Forelimb muscle (tissue), 1 donor: Measurements from ENCODE around the gene YWHAE. TPM values are rescaled to one million over a fixed set of nuclear protein-coding genes. Genes with fewer than 3 reads are reported as not detected.
"Not testable (repeated sequence)": the region's sequence is repeated elsewhere in the genome, so short reads cannot be mapped to it uniquely, and the experiment has no call there.

Source experiments
- DNase-seq: peaks from one replicate; pipeline ENCODE4 v3.0.0-alpha.2; 2013; ENCODE audit warnings: low read depth
- polyA plus RNA-seq: library from polyadenylated mRNA; unstranded; fragments of 120-200 nt; gene quantifications from one replicate; pipeline ENCODE4 v1.2.1, GENCODE V29; 2013; ENCODE audit not compliant: insufficient read length

Gene YWHAE
- polyA plus RNA-seq, 1 donor, result 713 TPM

- no peak for DNase-seq
Observed at GRCh38 chr17:1412185-1413110, 12.4 kb upstream of the YWHAE start.

- DNase-seq, result no peak
Observed at GRCh38 chr17:1402262-1402586, 2.2 kb upstream of the YWHAE start.

DNA sequence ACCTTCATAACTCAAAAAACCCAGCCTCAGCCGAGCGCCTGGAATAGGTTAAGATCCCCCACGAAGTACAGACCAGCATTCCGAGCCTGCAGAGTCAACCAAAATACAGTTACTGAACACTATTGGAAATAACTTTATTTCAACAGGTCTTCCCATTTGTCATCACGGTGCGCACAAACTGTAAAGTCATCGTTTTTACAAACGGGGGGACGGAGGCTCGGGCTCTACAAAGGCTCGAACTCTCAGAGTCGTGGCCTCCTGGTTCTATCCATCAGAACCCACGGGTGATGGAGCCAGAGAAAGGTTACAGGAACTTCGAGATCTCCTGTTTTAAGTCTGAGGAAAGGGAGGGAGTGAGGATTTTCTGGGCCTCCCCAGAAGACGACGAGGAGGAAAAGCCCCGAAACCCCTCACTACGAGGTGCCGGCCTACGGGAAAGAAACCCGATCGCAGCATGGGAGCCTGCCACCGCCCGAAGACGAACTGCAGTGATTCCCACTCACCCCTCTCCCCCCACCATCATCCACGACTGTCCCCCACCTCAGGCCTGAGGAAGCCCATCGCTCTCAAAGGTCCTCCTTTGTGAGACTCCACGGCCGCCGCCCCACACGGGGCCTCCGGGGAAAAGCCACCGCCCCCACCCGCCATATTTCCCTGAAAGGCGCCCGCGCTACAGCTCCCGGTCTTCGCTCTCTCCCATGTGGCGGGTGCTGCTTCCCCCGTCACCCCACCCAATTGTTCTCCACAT lies 917 bp downstream of the YWHAE start:
- no peak for DNase-seq

DNA sequence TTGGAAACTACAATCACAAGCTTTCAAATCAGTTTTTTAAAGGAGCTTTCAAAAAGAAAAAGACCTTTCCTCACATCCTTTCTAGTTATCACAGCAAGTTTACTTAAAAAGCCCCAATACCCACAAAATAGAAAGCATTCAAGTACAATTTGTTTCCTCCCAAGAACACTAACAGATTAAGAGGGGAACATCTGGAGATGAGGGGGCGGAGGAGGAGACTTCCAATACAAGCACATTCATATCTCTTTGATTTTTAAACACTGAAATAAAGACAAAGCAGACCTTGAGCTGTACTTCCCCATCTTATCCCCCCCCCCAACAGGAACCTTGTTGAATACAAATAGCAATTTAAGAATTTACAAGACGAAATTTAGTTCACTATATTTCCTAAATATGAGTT lies 2.0 kb downstream of the YWHAE start:
- DNase-seq, result no peak

GRCh38 chr17:1395876-1396665 lies 4.0 kb downstream of the YWHAE start:
- DNase-seq, result not testable (repeated sequence)

- DNase-seq, result no peak
Observed at GRCh38 chr17:1391577-1391976, 8.4 kb downstream of the YWHAE start.

DNA sequence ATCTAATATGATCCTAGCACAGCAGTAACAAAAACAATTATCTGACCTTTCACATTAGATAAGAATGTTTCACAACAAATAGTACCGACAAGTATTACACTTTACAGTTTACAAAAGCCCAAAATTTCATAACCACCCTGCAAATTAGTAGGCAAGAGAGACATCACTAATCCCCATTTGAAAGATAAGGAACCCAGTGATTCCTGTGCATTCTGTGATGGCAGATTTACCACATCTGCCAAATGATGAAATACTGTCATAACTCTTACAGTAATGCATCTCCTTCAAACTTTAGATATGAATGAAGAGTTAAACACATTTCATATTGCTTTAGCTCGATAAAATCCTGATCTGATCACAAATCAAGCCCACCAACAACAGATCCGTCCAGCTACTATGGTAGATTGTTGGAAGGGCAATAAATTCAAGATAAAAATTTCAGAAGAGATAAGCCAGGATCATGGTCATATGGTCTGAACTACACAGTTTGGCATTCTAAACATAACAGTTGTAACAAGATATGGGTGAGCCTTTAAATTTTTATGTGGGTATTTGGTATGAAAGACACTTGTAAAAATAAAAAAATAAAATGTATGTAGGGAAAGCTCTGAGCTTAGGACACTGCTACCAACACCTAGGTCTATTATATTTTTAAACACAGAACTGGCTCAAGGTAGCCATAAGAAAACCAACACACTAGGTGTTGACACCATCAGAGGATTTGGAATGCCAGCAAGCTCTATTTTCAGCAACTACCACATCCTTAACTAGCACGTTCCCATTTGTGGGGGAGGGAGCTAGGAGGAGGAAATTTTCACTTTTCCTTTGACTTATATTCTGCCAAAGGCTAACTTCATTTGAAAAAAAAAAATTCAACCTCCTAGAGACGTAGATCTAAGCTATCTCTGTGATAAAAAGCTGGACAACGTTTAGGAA lies 9.3 kb downstream of the YWHAE start:
- DNase-seq, result no peak

GRCh38 chr17:1387490-1388227 lies 12.4 kb downstream of the YWHAE start:
- not testable (repeated sequence) for DNase-seq

GRCh38 chr17:1386675-1387190 lies 13.3 kb downstream of the YWHAE start:
- not testable (repeated sequence) for DNase-seq

GRCh38 chr17:1386265-1386664 lies 13.8 kb downstream of the YWHAE start:
- no peak for DNase-seq

DNA sequence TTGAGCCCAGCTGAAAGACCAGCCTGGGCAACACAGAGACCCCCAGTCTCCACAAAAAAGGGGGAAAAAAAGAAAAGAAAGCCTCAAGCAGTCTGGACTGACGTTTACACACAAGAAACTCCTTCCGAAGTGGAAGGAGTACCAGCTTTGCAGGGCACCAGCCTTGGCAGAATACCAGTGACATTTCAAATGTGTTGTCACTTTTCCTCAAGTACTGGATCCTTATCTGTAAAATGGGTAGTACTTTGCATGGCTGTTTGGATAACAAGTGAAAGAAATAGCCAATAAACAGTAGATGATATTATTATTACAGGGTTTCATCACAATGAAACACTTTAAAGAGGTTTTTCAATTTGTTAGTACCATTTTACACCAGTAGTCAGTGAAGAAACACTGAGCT lies 14.2 kb downstream of the YWHAE start:
- no peak for DNase-seq

DNA sequence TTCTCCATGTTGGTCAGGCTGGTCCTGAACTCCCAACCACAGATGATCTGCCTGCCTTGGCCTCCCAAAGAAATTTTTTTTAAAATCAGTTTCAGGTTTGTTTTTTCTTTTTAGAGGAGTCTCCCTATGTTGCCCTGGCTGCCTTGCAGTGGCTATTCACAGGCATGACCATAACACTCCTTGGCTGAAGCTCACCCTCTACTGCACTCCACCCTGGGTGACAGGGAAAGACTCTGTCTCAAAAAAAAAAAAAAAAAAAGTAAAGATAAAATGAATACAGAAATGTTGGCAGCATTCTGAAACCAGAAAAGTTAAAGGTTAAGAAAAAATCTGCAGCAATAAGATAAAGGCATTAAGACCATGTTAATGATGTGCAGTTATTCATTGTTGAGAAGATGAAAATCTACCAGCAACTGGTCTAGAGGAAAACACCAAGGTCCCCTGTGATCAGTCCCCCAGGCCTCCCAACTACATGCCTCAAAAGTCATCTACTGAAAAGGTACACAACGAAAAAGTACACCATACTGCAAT lies 15.1 kb downstream of the YWHAE start:
- no peak for DNase-seq

- DNase-seq, result no peak
Observed at GRCh38 chr17:1379930-1380313, 20.1 kb downstream of the YWHAE start.

DNA sequence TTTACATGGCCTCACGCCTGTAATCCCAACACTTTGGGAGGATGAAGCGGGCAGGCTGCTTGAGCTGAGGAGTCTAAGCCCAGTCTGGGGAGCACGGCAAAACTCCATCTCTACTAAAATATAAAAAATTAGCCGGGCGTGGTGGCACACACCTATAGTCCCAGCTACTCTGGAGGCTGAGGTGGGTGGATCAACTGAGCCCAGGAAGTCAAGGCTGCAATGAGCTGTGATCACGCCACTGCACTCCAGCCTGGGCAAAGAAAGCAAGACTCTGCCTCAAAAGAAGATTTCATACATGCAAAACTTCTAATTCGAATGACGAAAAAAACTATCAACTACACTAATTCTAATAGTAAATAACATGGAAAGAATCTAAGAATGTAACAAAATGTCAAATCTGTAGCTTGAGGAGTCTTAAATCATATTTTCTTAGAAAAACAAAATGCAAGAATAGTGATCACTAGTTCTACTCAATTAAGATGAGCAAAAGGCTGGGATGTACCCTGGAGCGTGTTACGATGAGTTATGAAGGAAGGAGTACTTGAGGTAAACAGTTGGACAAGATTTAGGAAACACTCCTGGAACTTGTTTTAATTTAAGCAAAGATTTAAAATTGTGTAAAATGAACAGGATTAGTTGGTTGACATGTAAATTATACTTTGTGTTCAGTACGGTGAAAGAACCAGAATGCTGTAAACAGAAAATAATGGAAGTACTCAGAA lies 20.7 kb downstream of the YWHAE start:
- no peak for DNase-seq

DNA sequence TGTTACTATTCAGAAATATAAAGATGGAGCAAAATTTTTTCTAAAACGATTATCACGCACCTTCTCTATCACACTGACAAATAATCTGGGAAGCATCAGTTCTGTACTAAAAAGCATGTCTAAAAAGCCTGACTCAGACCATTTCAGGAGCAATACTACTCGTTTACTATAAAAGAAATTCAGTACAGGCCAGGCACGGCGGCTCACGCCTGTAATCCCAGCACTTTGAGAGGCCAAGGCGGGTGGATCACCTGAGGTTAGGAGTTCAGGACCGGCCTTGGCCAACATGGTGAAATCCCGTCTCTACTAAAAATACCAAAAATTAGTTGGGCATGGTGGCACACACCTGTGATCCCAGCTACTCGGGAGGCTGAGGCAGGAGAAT lies 21.6 kb downstream of the YWHAE start:
- not testable (repeated sequence) for DNase-seq

DNA sequence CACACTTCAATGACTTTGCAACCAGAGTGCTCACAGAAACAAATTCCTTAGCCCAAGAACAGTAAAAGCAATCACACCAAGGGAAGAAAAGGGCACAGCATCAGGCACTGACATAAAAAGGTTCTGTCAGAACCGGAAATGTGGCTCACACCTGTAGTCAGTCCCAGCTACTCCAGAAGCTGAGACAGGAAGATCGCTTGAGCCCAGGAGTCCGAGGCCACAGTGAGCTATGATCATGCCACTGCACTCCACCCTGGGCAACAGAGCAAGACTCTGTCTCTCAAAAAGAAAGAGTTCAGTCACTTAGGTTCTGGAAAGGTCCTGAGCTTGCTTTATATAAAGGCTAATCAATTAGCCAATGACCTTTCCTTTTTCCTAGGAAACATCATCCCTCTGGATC lies 22.7 kb downstream of the YWHAE start:
- DNase-seq, result no peak

DNA sequence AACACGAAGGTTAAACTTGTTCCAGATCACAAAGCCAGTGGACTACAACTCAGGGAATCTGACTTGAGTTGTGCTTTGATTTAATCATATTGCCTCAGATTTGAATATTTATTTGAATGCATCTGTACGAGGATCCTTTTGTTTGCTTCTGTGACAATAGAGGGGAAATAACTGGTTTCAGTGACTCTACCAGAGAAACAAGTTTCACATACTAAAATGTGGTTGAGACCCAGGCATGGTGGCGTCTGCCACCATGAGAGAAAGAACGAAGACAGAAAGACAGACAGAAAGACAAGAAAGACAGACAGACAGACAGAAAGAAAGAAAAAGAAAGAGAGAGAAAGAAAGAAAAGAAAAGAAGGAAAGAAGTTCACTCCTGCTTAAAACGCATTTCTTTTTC lies 24.0 kb downstream of the YWHAE start:
- DNase-seq, result no peak

DNA sequence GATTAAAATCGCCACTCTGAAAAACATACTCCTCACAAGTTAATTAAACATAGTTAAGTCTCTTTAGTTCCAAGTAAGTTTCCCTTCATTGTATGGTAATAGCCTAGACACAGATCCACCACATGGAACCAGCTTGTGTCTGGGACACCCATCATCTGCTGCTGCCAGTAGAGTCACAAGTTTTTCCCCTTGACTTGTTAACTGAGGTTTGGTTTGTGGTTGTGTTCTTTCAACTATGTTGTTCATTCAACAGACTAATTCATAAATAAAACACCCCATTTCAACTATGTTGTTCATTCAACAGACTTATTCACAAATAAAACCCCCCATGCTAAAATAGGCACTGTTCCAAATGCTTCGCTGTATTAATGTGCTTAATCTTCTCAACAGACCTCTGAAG lies 24.4 kb downstream of the YWHAE start:
- no peak for DNase-seq

GRCh38 chr17:1374431-1375177 lies 25.4 kb downstream of the YWHAE start:
- DNase-seq, result no peak
